Type B pancreatic cell (in vitro differentiated cells): ENCODE measurements around the gene RFXAP. TPM values are rescaled to one million over a fixed set of nuclear protein-coding genes. Genes with fewer than 3 reads are reported as not detected.

Experiments
- DNase-seq: peaks from one replicate; pipeline ENCODE4 v3.0.0; 2021; ENCODE audit warnings: mixed read lengths; ENCODE audit not compliant: unreplicated experiment; ENCODE audit errors: extremely low spot score
- H3K27ac Mint-ChIP-seq: 2 replicates; pipeline ENCODE4 v1.8.0; 2021; ENCODE audit warnings: mild to moderate bottlenecking, mixed read lengths
- H3K27me3 Mint-ChIP-seq: 2 replicates; pipeline ENCODE4 v1.8.0; 2021; ENCODE audit warnings: mixed read lengths
- H3K36me3 Mint-ChIP-seq: 2 replicates; pipeline ENCODE4 v1.8.0; 2021; ENCODE audit warnings: mixed read lengths
- H3K4me1 Mint-ChIP-seq: one replicate; pipeline ENCODE4 v1.8.0; 2021; ENCODE audit warnings: mixed read lengths; ENCODE audit not compliant: unreplicated experiment
- H3K4me3 Mint-ChIP-seq: 2 replicates; pipeline ENCODE4 v1.8.0; 2021; ENCODE audit warnings: mild to moderate bottlenecking, mixed read lengths
- H3K9me3 Mint-ChIP-seq: 2 replicates; pipeline ENCODE4 v1.8.0; 2021; ENCODE audit warnings: mixed read lengths
- CTCF ChIP-seq: fragments of 200-600 bp; sonication (generic); conservative IDR thresholded peaks from 2 replicates; pipeline ENCODE4 v1.5.0; 2021; ENCODE audit warnings: antibody characterized with exemption, mild to moderate bottlenecking
- total RNA-seq: library from RNA; stranded (reverse); gene quantifications from 2 replicates; pipeline ENCODE4 v1.2.1, GENCODE V29; 2021; ENCODE audit warnings: low replicate concordance

RFXAP gene
- total RNA-seq, 1 donor from 2014 or later, result 10.5 TPM

- H3K27ac Mint-ChIP-seq, result no peak overlapping the region
- peaks cover 13% of the 10 kb centered on the region for H3K4me1 Mint-ChIP-seq
- H3K9me3 Mint-ChIP-seq, result no peaks in the 10 kb centered on the region
- DNase-seq, result no peak
- peaks cover 11% of the 10 kb centered on the region for H3K36me3 Mint-ChIP-seq
- H3K4me3 Mint-ChIP-seq, result no peak overlapping the region
- no peaks in the 10 kb centered on the region for H3K27me3 Mint-ChIP-seq
- TF ChIP-seq CTCF, result no peak
These were observed 21.8 kb downstream of the RFXAP start for GRCh38 chr13:36840718-36841250.

DNA sequence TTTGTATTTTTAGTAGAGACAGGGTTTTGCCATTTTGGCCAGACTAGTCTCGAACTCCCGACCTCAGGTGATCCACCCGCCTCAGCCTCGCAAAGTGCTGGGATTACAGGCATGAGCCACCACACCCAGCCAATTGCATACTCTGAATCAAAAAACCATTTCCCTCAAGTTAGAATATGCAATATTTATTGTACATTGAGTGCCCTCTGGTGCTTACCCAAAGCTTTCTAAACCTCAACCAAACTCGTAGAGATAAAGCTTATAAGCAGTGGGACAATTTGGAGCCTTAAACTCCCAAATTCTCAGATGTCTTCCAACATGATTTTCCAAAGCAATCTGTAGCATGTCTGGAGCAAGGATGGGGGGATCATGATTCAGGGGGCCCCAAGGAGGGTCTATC is 22.4 kb downstream of the RFXAP start:
- Mint-ChIP-seq H3K27ac (no peak overlapping the region), H3K36me3 (peaks cover 11% of the 10 kb centered on the region)
- TF ChIP-seq CTCF, result no peak

GRCh38 chr13:36847606-36848005 is 28.6 kb downstream of the RFXAP start:
- TF ChIP-seq CTCF, result no peak
- DNase-seq, result no peak
- H3K36me3 Mint-ChIP-seq, result peaks cover 16% of the 10 kb centered on the region
- no peak overlapping the region for H3K27ac Mint-ChIP-seq
- H3K9me3 Mint-ChIP-seq, result no peaks in the 10 kb centered on the region
- H3K4me1 Mint-ChIP-seq, result peaks cover 14% of the 10 kb centered on the region
- H3K27me3 Mint-ChIP-seq, result no peaks in the 10 kb centered on the region
- H3K4me3 Mint-ChIP-seq, result peak overlapping the region; percentile 32

More for the DNA sequence above, 22.4 kb downstream of the RFXAP start:
- no peaks in the 10 kb centered on the region for H3K27me3 Mint-ChIP-seq
- DNase-seq, result no peak
- no peaks in the 10 kb centered on the region for H3K9me3 Mint-ChIP-seq
- H3K4me3 Mint-ChIP-seq, result no peak overlapping the region
- peaks cover 13% of the 10 kb centered on the region for H3K4me1 Mint-ChIP-seq

- Mint-ChIP-seq H3K4me1 (peaks cover 14% of the 10 kb centered on the region), H3K4me3 (peak overlapping the region; percentile 32), H3K9me3 (no peaks in the 10 kb centered on the region), H3K36me3 (peaks cover 17% of the 10 kb centered on the region), H3K27ac (no peak overlapping the region), H3K27me3 (no peaks in the 10 kb centered on the region)
- no peak for DNase-seq
- peak; percentile 49 for TF ChIP-seq CTCF
These were observed 29.4 kb downstream of the RFXAP start for GRCh38 chr13:36848199-36848982.

DNA sequence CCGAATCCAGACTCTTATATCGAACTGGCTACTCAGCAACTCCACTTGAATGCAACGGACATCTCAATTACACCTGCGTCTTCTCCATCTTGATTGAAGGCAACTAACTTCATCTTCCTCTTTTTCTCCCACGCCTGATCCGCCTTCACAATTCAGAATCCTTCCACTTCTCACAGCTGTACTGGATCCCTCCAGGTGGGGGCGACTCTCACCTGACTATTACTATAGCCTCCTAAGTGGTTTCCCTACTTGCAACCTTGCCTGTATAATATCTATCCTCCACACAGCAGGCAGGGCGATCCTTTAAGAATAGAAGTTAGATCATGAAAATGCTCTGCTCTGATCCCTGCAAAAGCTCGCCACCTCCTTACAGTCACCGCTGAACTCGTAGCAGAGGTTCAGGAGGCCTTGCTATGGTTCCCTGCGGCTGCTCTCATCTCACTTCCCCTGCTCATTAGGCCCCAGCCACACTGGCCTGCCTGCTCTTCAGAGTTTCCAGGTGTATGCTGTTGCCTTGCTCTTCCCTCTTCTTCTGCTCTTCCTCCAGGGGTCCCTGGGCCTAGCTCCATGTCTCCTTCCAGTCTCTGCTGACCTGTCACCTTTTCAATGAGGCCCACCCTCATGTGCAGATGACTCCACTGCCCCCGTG is 31.9 kb downstream of the RFXAP start:
- Mint-ChIP-seq H3K4me1 (peaks cover 14% of the 10 kb centered on the region), H3K27ac (no peak overlapping the region), H3K27me3 (no peaks in the 10 kb centered on the region), H3K36me3 (peaks cover 15% of the 10 kb centered on the region), H3K4me3 (no peak overlapping the region), H3K9me3 (no peaks in the 10 kb centered on the region)
- no peak for DNase-seq
- peak; percentile 57 for TF ChIP-seq CTCF
